Tibial artery (tissue), 4 donors: ENCODE measurements around the gene DDX3X.
"Not testable (repeated sequence)": the region's sequence is repeated elsewhere in the genome, so short reads cannot be mapped to it uniquely, and the experiment has no call there.

Source experiments
- DNase-seq, 2 donors: peaks; one replicate each; pipeline ENCODE4 v3.0.0-alpha.2; 2019
- H3K27ac ChIP-seq, 2 donors: fragments of 200-600 bp; sonication (generic) in 1 of 2; 1 replicate in 1 of 2; 2 replicates in 1 of 2; pipeline ENCODE4 v1.5.1; 2018 to 2019; ENCODE audit warnings: mild to moderate bottlenecking in 1 of 2
- H3K27me3 ChIP-seq, 2 donors: fragments of 200-600 bp; sonication (generic) in 1 of 2; one replicate each; pipeline versions ENCODE4 v1.5.1 to v1.6.0; 2016 to 2019
- H3K36me3 ChIP-seq, 3 donors: fragments of 200-600 bp; sonication (generic) in 2 of 3; one replicate each; pipeline ENCODE4 v1.5.1; 2016 to 2019; ENCODE audit warnings: mild to moderate bottlenecking in 2 of 3
- H3K4me1 ChIP-seq, 4 donors: fragments of 200-600 bp; sonication (generic) in 2 of 4; 1 replicate in 3 of 4; 2 replicates in 1 of 4; pipeline ENCODE4 v1.5.1; 2016 to 2019
- H3K4me3 ChIP-seq, 2 donors: fragments of 200-600 bp; sonication (generic) in 1 of 2; 1 replicate in 1 of 2; 2 replicates in 1 of 2; pipeline ENCODE4 v1.5.1; 2018 to 2019; ENCODE audit warnings: mild to moderate bottlenecking in 2 of 2
- H3K9me3 ChIP-seq, 3 donors: fragments of 200-600 bp; sonication (generic) in 1 of 3; one replicate each; pipeline ENCODE4 v1.5.1; 2016 to 2019
- CTCF ChIP-seq, 2 experiments: fragments of 200-600 bp in 1 of 2; fragments of 450-650 bp in 1 of 2; IDR thresholded peaks; one replicate each; pipeline ENCODE4 v1.5.1; 2017 to 2019; ENCODE audit warnings: antibody characterized with exemption in 2 of 2, mild to moderate bottlenecking in 1 of 2, moderate library complexity in 1 of 2
- intact Hi-C: fragments of 100-400 bp; cut with DNase I; formaldehyde crosslinking; loops from one replicate; pipeline ENCODE4 v1.15.0; 2023; ENCODE audit warnings: low total_unique reads

DDX3X gene

GRCh38 chrX:41308884-41309647 is 24.9 kb upstream of the DDX3X start:
- no peaks in the 10 kb centered on the region for H3K36me3 ChIP-seq
- DNase-seq = no peak
- H3K4me3 ChIP-seq = no peak overlapping the region
- no peak overlapping the region for H3K27ac ChIP-seq
- no peak for TF ChIP-seq CTCF (IDR thresholded peaks at IDR 0.05)
- intact Hi-C loops = no loop called here
- no peaks in the 10 kb centered on the region for H3K27me3 ChIP-seq
- H3K4me1 ChIP-seq = no peaks in the 10 kb centered on the region
- H3K9me3 ChIP-seq = no peaks in the 10 kb centered on the region

DNA sequence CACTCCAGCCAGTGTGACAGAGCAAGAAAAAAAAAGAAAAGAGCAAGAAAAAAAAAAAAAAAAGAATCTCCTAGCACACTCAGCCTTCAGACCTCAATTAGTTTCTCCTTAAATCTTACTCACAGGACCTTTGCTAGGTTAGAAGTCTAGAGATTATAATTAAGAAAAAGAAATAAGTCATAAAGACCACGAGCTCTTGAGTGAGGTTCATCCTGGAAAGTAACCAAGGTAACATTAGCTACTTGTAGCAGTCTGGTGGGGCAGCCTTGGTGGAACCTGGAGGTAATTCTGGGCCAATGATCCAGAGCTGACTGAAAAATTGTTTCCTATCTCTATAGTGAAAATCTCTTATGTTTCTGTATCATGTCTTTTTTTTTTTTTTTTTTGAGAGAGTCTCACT is 21.2 kb upstream of the DDX3X start:
- no peak overlapping the region for H3K27ac ChIP-seq
- no peak for TF ChIP-seq CTCF (IDR thresholded peaks at IDR 0.05)
- intact Hi-C loops = no loop called here

DNA sequence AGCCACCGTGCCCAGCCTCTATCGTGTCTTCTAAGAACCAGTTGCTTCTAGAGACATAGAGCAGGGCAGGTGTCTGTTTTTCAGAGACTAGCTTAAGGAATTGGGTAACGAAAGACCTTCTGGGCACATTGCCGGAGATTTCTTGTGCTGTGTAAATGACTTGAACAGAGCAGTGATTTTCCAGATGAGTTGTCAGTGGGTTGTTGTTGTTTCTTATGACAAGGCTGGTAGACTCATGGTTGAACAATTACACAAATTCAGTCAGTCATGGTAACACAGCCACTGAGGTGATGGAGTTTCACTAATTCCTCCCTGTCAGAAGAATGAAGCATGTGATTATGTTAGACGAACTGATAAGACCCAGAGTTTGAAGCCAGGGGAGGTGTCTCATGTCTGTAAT is 20.5 kb upstream of the DDX3X start:
- Histone ChIP-seq H3K27me3 (no peaks in the 10 kb centered on the region), H3K4me3 (no peak overlapping the region), H3K9me3 (no peaks in the 10 kb centered on the region), H3K36me3 (no peaks in the 10 kb centered on the region), H3K27ac (no peak overlapping the region), H3K4me1 (no peaks in the 10 kb centered on the region)
- TF ChIP-seq CTCF (IDR thresholded peaks at IDR 0.05) = no peak
- no peak for DNase-seq
- intact Hi-C loops = no loop called here

More for the DNA sequence above, 21.2 kb upstream of the DDX3X start:
- no peaks in the 10 kb centered on the region for H3K4me1 ChIP-seq
- no peak overlapping the region for H3K4me3 ChIP-seq
- DNase-seq = no peak
- H3K9me3 ChIP-seq = no peaks in the 10 kb centered on the region
- no peaks in the 10 kb centered on the region for H3K36me3 ChIP-seq
- no peaks in the 10 kb centered on the region for H3K27me3 ChIP-seq

DNA sequence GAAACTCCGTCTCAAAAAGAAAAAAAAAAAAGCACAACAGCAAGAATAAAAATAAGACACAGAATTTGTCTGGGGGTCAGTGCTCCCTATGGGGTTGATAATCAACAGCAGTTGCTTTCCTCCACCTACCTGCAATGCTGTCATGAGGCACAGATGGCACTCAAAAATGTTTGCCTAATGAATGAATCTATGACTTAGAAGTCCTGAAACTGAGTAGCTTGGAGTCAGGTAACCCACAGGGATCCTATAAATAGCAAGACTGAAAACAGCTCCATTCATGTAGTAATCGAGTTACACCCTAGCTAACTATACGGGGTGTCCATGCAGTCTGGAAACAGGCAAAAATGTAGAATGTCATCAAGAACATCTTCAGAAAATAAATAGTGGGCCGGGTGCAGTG is 19.8 kb upstream of the DDX3X start:
- no peaks in the 10 kb centered on the region for H3K9me3 ChIP-seq
- TF ChIP-seq CTCF (IDR thresholded peaks at IDR 0.05) = no peak
- intact Hi-C loops = no loop called here
- no peak overlapping the region for H3K4me3 ChIP-seq
- no peaks in the 10 kb centered on the region for H3K4me1 ChIP-seq
- no peaks in the 10 kb centered on the region for H3K27me3 ChIP-seq
- no peaks in the 10 kb centered on the region for H3K36me3 ChIP-seq
- DNase-seq = no peak
- H3K27ac ChIP-seq = no peak overlapping the region

GRCh38 chrX:41314881-41315280 is 19.1 kb upstream of the DDX3X start:
- H3K4me1 ChIP-seq = no peaks in the 10 kb centered on the region
- DNase-seq = no peak
- no peak for TF ChIP-seq CTCF (IDR thresholded peaks at IDR 0.05)
- H3K9me3 ChIP-seq = no peaks in the 10 kb centered on the region
- no peak overlapping the region for H3K27ac ChIP-seq
- no peaks in the 10 kb centered on the region for H3K27me3 ChIP-seq
- H3K4me3 ChIP-seq = no peak overlapping the region
- intact Hi-C loops = no loop called here
- H3K36me3 ChIP-seq = no peaks in the 10 kb centered on the region

- intact Hi-C loops, H3K4me3 ChIP-seq, H3K36me3 ChIP-seq, H3K9me3 ChIP-seq, H3K4me1 ChIP-seq, H3K27ac ChIP-seq, DNase-seq, H3K27me3 ChIP-seq: not testable (repeated sequence)
Observed at GRCh38 chrX:41316266-41316665, 17.7 kb upstream of the DDX3X start.
